Activated CD4-positive, alpha-beta T cell treated with anti-CD3 and anti-CD28 coated beads, Interleukin-2, amount 10 ng/mL, durations not matched to agents 7 days and 5 days (primary cell): Measurements from ENCODE around the gene MACO1. TPM values are rescaled to one million over a fixed set of nuclear protein-coding genes. Genes with fewer than 3 reads are reported as not detected.
A peak's percentile ranks its signal among the peaks of the same experiment; 100 is the strongest.
"Not testable (repeated sequence)": the region's sequence is repeated elsewhere in the genome, so short reads cannot be mapped to it uniquely, and the experiment has no call there.

Source experiments
- CTCF ChIA-PET: fragments of 350-600 bp; sonication (Branson Sonifier 250); formaldehyde crosslinking; loops from one replicate; lab custom pipeline; 2021; ENCODE audit warnings: antibody characterized with exemption; lab: Charles Lee
- POLR2A ChIA-PET: fragments of 350-600 bp; sonication (Branson Sonifier 250); formaldehyde crosslinking; loops from one replicate; lab custom pipeline; 2021; ENCODE audit warnings: antibody characterized with exemption; lab: Charles Lee
- DNase-seq: peaks from one replicate; pipeline ENCODE4 v3.0.0-alpha.2; 2020
- H3K27ac Mint-ChIP-seq: one replicate; pipeline ENCODE4 v1.8.0; 2021; ENCODE audit warnings: mild to moderate bottlenecking, moderate library complexity, mixed read lengths
- H3K27me3 Mint-ChIP-seq: one replicate; pipeline ENCODE4 v1.8.0; 2021; ENCODE audit warnings: mixed read lengths
- H3K36me3 Mint-ChIP-seq: one replicate; pipeline ENCODE4 v1.8.0; 2021; ENCODE audit warnings: low read depth, mixed read lengths
- H3K4me1 Mint-ChIP-seq: one replicate; pipeline ENCODE4 v1.8.0; 2021; ENCODE audit warnings: mixed read lengths
- H3K4me3 Mint-ChIP-seq: one replicate; pipeline ENCODE4 v1.8.0; 2021; ENCODE audit warnings: mild to moderate bottlenecking, moderate library complexity, mixed read lengths
- H3K9me3 Mint-ChIP-seq: one replicate; pipeline ENCODE4 v1.8.0; 2021; ENCODE audit warnings: mixed read lengths
- total RNA-seq, 2 experiments: library from RNA; stranded (reverse); gene quantifications; one replicate each; pipeline ENCODE4 v1.2.3, GENCODE V29; 2021

MACO1 gene
- total RNA-seq, 2 experiments from 2014 or later: 18.8 to 24.9 TPM

- DNase-seq: no peak
- Mint-ChIP-seq H3K4me1 (peaks cover 25% of the 10 kb centered on the region), H3K4me3 (no peak overlapping the region), H3K9me3 (no peaks in the 10 kb centered on the region), H3K27ac (peak overlapping the region; percentile 78), H3K36me3 (peaks cover 2% of the 10 kb centered on the region), H3K27me3 (peaks cover 2% of the 10 kb centered on the region)
- ChIA-PET CTCF (interaction anchor here (0.7 to 1.4 kb wide), 2 partner anchors 19 to 305 kb away, joined by 3 to 4 read pairs; no protein-coding TSS in a partner anchor), POLR2A (no interaction called here)
These were observed 75.1 kb downstream of the MACO1 start for GRCh38 chr1:25505656-25506385.

DNA sequence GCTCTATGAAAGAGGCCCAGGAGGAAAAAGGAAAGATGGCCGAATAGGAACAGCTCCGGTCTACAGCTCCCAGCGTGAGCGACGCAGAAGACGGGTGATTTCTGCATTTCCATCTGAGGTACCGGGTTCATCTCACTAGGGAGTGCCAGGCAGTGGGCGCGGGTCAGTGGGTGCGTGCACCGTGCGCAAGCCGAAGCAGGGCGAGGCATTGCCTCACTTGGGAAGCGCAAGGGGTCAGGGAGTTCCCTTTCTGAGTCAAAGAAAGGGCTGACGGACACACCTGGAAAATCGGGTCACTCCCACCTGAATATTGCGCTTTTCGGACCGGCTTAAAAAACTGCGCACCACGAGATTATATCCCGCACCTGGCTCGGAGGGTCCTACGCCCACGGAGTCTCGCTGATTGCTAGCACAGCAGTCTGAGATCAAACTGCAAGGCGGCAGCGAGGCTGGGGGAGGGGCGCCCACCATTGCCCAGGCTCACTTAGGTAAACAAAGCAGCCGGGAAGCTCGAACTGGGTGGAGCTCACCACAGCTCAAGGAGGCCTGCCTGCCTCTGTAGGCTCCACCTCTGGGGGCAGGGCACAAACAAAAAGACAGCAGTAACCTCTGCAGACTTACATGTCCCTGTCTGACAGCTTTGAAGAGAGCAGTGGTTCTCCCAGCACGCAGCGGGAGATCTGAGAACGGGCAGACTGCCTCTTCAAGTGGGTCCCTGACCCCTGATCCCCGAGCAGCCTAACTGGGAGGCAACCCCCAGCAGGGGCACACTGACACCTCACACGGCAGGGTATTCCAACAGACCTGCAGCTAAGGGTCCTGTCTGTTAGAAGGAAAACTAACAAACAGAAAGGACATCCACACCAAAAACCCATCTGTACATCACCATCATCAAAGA, 76.1 kb downstream of the MACO1 start:
- peak overlapping the region; percentile 78 for H3K27ac Mint-ChIP-seq

DNA sequence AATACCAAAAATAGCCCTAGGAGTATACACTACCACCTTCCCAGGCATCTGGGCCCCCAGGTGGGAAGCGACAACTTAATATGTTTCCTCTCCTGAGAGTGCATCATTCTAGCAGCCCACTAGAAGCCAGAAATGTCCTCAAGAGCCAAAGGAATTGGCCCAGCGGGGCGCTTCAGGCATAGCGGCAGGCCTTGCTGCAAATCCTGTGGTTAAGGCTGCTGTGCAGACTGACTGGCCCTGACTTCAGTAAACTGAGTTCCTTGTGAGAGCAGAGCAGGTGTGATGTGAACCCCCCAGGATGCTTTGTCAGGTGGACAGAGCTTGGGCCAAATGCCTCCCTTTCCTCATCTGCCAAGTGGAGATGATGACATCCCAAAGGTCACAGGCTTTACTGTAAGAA, 83.0 kb downstream of the MACO1 start:
- H3K9me3 Mint-ChIP-seq: peaks cover 2% of the 10 kb centered on the region
- H3K27ac Mint-ChIP-seq: no peak overlapping the region
- POLR2A ChIA-PET: no interaction called here
- no peak overlapping the region for H3K4me3 Mint-ChIP-seq
- DNase-seq: no peak
- no peaks in the 10 kb centered on the region for H3K36me3 Mint-ChIP-seq
- no peaks in the 10 kb centered on the region for H3K4me1 Mint-ChIP-seq
- H3K27me3 Mint-ChIP-seq: peaks cover 2% of the 10 kb centered on the region
- CTCF ChIA-PET: interaction anchor here (1.1 to 1.2 kb wide), 2 partner anchors 12 to 25 kb away, joined by 3 to 4 read pairs; no protein-coding TSS in a partner anchor

More for the DNA sequence above, 76.1 kb downstream of the MACO1 start:
- CTCF ChIA-PET: interaction anchor here (0.7 kb wide), 1 partner anchor 304 kb away, joined by 3 read pairs; no protein-coding TSS in a partner anchor
- Mint-ChIP-seq H3K4me1 (peaks cover 25% of the 10 kb centered on the region), H3K4me3 (peak overlapping the region; percentile 55)
- H3K9me3 Mint-ChIP-seq, POLR2A ChIA-PET, H3K36me3 Mint-ChIP-seq, H3K27me3 Mint-ChIP-seq: not testable (repeated sequence)
- DNase-seq: peak; percentile 42

GRCh38 chr1:25515033-25515432, 84.3 kb downstream of the MACO1 start:
- H3K4me1 Mint-ChIP-seq: no peaks in the 10 kb centered on the region
- ChIA-PET CTCF (no interaction called here), POLR2A (no interaction called here)
- no peak overlapping the region for H3K27ac Mint-ChIP-seq
- peaks cover 2% of the 10 kb centered on the region for H3K27me3 Mint-ChIP-seq
- H3K9me3 Mint-ChIP-seq: peaks cover 2% of the 10 kb centered on the region
- no peak for DNase-seq
- H3K36me3 Mint-ChIP-seq: no peaks in the 10 kb centered on the region
- H3K4me3 Mint-ChIP-seq: no peak overlapping the region

GRCh38 chr1:25516686-25517085, 86.0 kb downstream of the MACO1 start:
- peaks cover 5% of the 10 kb centered on the region for H3K4me1 Mint-ChIP-seq
- peaks cover 2% of the 10 kb centered on the region for H3K9me3 Mint-ChIP-seq
- peaks cover 2% of the 10 kb centered on the region for H3K27me3 Mint-ChIP-seq
- H3K4me3 Mint-ChIP-seq: no peak overlapping the region
- no peaks in the 10 kb centered on the region for H3K36me3 Mint-ChIP-seq
- ChIA-PET CTCF (interaction anchor here (0.8 to 1.4 kb wide), 4 partner anchors 10 to 61 kb away, joined by 3 to 4 read pairs (median 4); no protein-coding TSS in a partner anchor), POLR2A (no interaction called here)
- DNase-seq: no peak
- no peak overlapping the region for H3K27ac Mint-ChIP-seq

DNA sequence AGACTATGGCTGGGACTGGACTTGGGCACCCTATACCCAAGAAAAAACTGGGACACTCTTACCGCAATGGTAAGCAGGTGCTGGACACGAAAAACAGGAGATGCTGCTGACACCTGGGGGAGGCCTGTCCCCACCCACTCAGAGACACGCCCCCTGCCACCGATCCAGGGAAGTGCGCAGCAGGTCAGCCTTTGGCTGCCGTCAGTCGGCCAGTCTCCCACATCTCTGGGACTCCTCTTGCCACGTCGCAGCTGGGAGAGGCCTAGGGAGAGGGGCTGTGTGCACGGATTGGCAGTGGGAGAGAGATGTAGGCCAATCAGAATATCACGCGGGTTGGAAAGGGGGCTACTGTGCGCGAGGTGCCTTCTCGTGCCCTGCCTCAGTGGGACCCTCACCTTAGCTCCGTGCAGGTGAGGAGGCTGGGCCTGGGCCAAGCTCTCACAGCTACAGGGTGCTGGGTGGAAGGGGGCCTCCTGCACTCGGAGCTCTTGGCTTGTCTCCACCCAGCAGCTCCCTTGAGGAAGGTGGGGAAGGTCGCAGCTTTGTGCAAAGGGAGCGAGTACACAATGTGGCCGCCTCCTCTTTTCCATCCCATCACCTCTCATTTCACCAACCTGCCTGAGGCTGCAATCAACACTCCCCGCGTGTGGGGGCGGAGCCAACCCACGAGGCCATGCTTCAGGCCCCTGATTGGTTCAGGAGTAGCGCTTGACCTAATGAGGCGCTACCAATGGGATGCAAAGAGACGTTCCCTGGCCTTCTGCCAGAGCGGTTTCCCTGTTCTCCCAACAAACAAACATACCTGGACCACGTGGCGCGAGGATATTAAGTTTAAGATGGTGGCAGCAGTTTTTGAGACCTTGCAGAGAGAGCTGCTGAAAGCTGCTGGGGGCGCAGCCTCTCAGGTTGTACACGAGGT, 87.0 kb downstream of the MACO1 start:
- no peak overlapping the region for H3K27ac Mint-ChIP-seq
- H3K27me3 Mint-ChIP-seq: peaks cover 2% of the 10 kb centered on the region
- H3K4me3 Mint-ChIP-seq: no peak overlapping the region
- DNase-seq: no peak
- ChIA-PET POLR2A (no interaction called here), CTCF (interaction anchor here (1.1 kb wide), 1 partner anchor 30 kb away, joined by 3 read pairs; no protein-coding TSS in a partner anchor)
- H3K9me3 Mint-ChIP-seq: peaks cover 2% of the 10 kb centered on the region
- H3K36me3 Mint-ChIP-seq: no peaks in the 10 kb centered on the region
- H3K4me1 Mint-ChIP-seq: peaks cover 5% of the 10 kb centered on the region

- DNase-seq: no peak
- ChIA-PET CTCF (interaction anchor here (1.0 to 1.3 kb wide), 4 partner anchors 28 to 276 kb away, joined by 3 to 4 read pairs (median 3); no protein-coding TSS in a partner anchor), POLR2A (no interaction called here)
- H3K4me1 Mint-ChIP-seq: peaks cover 5% of the 10 kb centered on the region
- no peaks in the 10 kb centered on the region for H3K36me3 Mint-ChIP-seq
- H3K27ac Mint-ChIP-seq: no peak overlapping the region
- H3K9me3 Mint-ChIP-seq: no peaks in the 10 kb centered on the region
- peaks cover 2% of the 10 kb centered on the region for H3K27me3 Mint-ChIP-seq
- no peak overlapping the region for H3K4me3 Mint-ChIP-seq
These were observed 88.9 kb downstream of the MACO1 start for GRCh38 chr1:25519624-25520023.

- peaks cover 8% of the 10 kb centered on the region for H3K4me1 Mint-ChIP-seq
- ChIA-PET POLR2A (interaction anchor here (0.6 kb wide), 1 partner anchor 155 kb away, joined by 3 read pairs; no protein-coding TSS in a partner anchor), CTCF (interaction anchor here (0.6 to 1.6 kb wide), 9 partner anchors 18 to 749 kb away, joined by 3 to 5 read pairs (median 3); no protein-coding TSS in a partner anchor)
- peak; percentile 79 for DNase-seq
- H3K36me3 Mint-ChIP-seq: no peaks in the 10 kb centered on the region
- H3K27me3 Mint-ChIP-seq: peaks cover 4% of the 10 kb centered on the region
- H3K4me3 Mint-ChIP-seq: no peak overlapping the region
- H3K9me3 Mint-ChIP-seq: peaks cover 4% of the 10 kb centered on the region
- peak overlapping the region; percentile 27 for H3K27ac Mint-ChIP-seq
These were observed 89.9 kb downstream of the MACO1 start for GRCh38 chr1:25520446-25521061.

GRCh38 chr1:25522031-25522655, 91.4 kb downstream of the MACO1 start:
- no peaks in the 10 kb centered on the region for H3K36me3 Mint-ChIP-seq
- no peak for DNase-seq

DNA sequence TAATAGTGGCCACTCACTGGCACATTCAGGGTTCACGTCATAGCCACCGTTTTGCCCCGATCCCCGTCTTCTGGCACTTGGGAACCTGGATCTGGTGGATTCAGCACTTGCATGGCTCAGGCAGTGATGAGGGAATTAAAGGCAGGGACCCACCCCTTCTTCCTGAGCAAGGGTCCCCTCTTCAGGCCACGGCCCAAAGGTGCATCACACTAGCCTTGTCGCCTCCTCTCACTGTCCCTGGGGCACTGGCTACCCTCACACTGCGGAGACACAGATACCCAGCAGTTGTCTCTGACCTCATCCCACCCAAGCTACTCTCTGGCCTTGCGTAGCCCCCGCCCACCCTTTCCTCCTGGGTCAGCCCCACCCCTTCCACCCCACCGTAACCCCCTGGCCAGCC, 92.8 kb downstream of the MACO1 start:
- Mint-ChIP-seq H3K36me3 (no peaks in the 10 kb centered on the region), H3K27me3 (peaks cover 4% of the 10 kb centered on the region), H3K9me3 (peaks cover 6% of the 10 kb centered on the region), H3K4me3 (no peak overlapping the region), H3K4me1 (peaks cover 9% of the 10 kb centered on the region), H3K27ac (no peak overlapping the region)
- CTCF ChIA-PET: interaction anchor here (1.1 kb wide), 1 partner anchor 287 kb away, joined by 3 read pairs; no protein-coding TSS in a partner anchor
- POLR2A ChIA-PET: no interaction called here
- no peak for DNase-seq

More at GRCh38 chr1:25522031-25522655, 91.4 kb downstream of the MACO1 start:
- H3K27ac Mint-ChIP-seq: no peak overlapping the region
- POLR2A ChIA-PET: no interaction called here
- H3K27me3 Mint-ChIP-seq: peaks cover 4% of the 10 kb centered on the region
- peaks cover 6% of the 10 kb centered on the region for H3K9me3 Mint-ChIP-seq
- CTCF ChIA-PET: interaction anchor here (1.6 kb wide), 1 partner anchor 42 kb away, joined by 5 read pairs; no protein-coding TSS in a partner anchor
- no peak overlapping the region for H3K4me3 Mint-ChIP-seq
- peaks cover 9% of the 10 kb centered on the region for H3K4me1 Mint-ChIP-seq
